Nephron (organoid): ENCODE data around the gene RNF220.

Experiments
- H3K27ac Mint-ChIP-seq, 3 experiments: 2 replicates each; pipeline ENCODE4 v1.8.0; 2020; ENCODE audit warnings: mixed read lengths in 3 of 3, mild to moderate bottlenecking in 2 of 3, moderate library complexity in 1 of 3
- H3K27me3 Mint-ChIP-seq: 2 replicates; pipeline ENCODE4 v1.8.0; 2021; ENCODE audit warnings: low read depth, mild to moderate bottlenecking, moderate library complexity, mixed read lengths
- H3K36me3 Mint-ChIP-seq: 2 replicates; pipeline ENCODE4 v1.8.0; 2020; ENCODE audit warnings: low read depth, mixed read lengths
- H3K4me1 Mint-ChIP-seq: 2 replicates; pipeline ENCODE4 v1.8.0; 2020; ENCODE audit warnings: mixed read lengths
- H3K4me3 Mint-ChIP-seq, 3 experiments: 2 replicates each; pipeline ENCODE4 v1.8.0; 2020; ENCODE audit warnings: mild to moderate bottlenecking in 3 of 3, mixed read lengths in 3 of 3, moderate library complexity in 2 of 3
- H3K9me3 Mint-ChIP-seq: 2 replicates; pipeline ENCODE4 v1.8.0; 2020; ENCODE audit warnings: mixed read lengths
- TF ChIP-seq, protein P1 (sequence below), 3 experiments: fragments of 200-600 bp; sonication (generic); IDR thresholded peaks; one replicate each; pipeline ENCODE4 v1.5.0; 2021; ENCODE audit warnings: antibody characterized with exemption in 3 of 3; ENCODE audit not compliant: unreplicated experiment in 3 of 3

Gene RNF220

GRCh38 chr1:44581205-44581604 is 176.2 kb downstream of the RNF220 start:
- TF ChIP-seq, protein P1, sequence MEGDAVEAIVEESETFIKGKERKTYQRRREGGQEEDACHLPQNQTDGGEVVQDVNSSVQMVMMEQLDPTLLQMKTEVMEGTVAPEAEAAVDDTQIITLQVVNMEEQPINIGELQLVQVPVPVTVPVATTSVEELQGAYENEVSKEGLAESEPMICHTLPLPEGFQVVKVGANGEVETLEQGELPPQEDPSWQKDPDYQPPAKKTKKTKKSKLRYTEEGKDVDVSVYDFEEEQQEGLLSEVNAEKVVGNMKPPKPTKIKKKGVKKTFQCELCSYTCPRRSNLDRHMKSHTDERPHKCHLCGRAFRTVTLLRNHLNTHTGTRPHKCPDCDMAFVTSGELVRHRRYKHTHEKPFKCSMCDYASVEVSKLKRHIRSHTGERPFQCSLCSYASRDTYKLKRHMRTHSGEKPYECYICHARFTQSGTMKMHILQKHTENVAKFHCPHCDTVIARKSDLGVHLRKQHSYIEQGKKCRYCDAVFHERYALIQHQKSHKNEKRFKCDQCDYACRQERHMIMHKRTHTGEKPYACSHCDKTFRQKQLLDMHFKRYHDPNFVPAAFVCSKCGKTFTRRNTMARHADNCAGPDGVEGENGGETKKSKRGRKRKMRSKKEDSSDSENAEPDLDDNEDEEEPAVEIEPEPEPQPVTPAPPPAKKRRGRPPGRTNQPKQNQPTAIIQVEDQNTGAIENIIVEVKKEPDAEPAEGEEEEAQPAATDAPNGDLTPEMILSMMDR (IDR thresholded peaks at IDR 0.05; ENCODE audit: unreplicated experiment in 3 of 3): no peak
- H3K4me1 Mint-ChIP-seq: no peaks in the 10 kb centered on the region
- H3K9me3 Mint-ChIP-seq: no peaks in the 10 kb centered on the region

DNA sequence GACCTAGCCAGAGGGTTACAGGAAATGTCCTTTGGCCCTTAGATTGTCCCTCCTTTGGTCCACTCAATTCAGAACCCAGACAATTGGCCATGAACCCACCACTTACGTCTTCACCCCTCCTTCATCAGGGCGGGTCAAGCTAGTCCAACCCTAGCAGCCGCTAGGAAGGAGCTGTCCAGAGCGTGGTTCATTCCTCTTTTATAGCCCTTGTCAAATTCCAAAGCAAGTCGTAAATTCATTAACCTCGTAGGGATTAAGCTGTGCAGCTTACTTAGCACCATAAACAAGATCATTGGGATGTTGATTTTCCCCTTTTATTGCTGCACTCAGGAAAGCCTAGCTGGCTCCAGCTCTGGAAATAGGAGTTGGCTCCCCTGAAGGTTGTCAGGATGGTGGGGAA is 179.1 kb downstream of the RNF220 start:
- Mint-ChIP-seq H3K4me3 (no peak overlapping the region), H3K9me3 (no peaks in the 10 kb centered on the region), H3K27ac (no peak overlapping the region), H3K27me3 (peaks cover 17% of the 10 kb centered on the region), H3K36me3 (no peaks in the 10 kb centered on the region), H3K4me1 (no peaks in the 10 kb centered on the region)
- TF ChIP-seq, protein P1 (IDR thresholded peaks at IDR 0.05; ENCODE audit: unreplicated experiment in 3 of 3): no peak

More at GRCh38 chr1:44581205-44581604, 176.2 kb downstream of the RNF220 start:
- Mint-ChIP-seq H3K4me3 (no peak overlapping the region), H3K27ac (no peak overlapping the region), H3K36me3 (no peaks in the 10 kb centered on the region), H3K27me3 (peaks cover 9% of the 10 kb centered on the region)

DNA sequence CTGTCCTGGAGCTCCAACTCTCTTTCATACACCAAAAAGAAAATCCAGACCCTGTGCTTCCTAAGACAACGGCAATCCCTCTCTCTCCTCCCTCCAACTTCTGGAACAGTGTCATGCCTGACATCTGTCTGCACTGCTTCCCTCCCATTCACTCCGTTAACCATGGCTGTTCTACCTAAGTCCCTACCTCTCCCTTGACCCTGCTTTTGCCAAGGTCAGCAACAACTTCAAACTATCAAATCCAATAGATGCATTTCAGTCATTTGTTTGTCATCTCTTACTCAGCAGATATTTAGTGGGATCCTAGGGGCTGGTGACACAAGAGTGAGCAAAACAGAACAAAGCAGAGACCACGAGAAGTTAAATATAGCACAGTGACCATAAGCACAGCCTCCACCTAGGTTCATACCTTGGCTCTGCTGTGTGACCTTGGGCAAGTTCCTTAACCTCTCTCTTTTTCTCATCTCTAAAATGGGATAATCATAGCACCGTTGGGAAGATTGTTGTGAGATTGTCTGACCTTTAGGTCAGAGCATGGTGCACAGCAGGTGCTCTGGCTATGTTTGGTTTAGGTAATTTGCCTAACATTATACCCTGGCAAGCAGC is 180.4 kb downstream of the RNF220 start:
- H3K36me3 Mint-ChIP-seq: no peaks in the 10 kb centered on the region
- no peak overlapping the region for H3K27ac Mint-ChIP-seq
- no peaks in the 10 kb centered on the region for H3K4me1 Mint-ChIP-seq
- no peaks in the 10 kb centered on the region for H3K9me3 Mint-ChIP-seq
- no peak overlapping the region for H3K4me3 Mint-ChIP-seq
- TF ChIP-seq, protein P1 (IDR thresholded peaks at IDR 0.05; ENCODE audit: unreplicated experiment in 3 of 3): no peak
- peaks cover 27% of the 10 kb centered on the region for H3K27me3 Mint-ChIP-seq

DNA sequence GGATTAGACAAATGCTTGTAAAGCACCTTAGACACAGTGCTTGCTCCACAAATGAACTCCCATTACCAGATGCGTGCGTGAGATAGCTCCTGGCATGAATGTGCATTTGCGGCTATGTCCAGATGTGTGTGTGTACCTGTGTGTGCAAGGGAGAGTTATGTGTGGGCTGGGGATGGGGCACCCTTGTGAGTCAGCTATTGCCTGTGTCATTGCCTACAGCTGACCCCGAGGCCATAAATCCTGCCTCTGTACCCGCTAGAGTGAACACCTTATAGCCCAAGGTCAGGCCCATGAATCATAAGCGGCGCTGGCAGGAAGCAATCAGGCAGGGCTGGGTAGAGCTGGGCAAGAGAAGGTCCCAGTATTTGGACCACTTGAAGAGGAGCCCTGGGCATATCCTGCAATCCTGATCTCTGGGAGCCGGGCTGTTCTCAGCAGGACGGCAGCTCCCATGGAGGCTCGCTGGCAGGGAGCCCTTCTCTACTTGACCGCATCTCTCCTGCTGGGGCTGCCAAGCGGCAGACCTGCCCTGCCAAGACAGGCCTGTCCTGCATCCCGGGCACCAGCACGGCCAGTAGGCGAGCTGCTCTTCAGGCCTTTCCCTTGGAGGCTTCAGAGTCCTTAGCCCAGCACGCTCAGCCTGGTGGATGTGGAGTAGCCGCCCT is 182.9 kb downstream of the RNF220 start:
- TF ChIP-seq, protein P1 (IDR thresholded peaks at IDR 0.05; ENCODE audit: unreplicated experiment in 3 of 3): no peak
- H3K36me3 Mint-ChIP-seq: no peaks in the 10 kb centered on the region
- H3K4me3 Mint-ChIP-seq: no peak overlapping the region
- H3K9me3 Mint-ChIP-seq: no peaks in the 10 kb centered on the region
- H3K4me1 Mint-ChIP-seq: no peaks in the 10 kb centered on the region
- H3K27ac Mint-ChIP-seq: no peak overlapping the region
- H3K27me3 Mint-ChIP-seq: peaks cover 43% of the 10 kb centered on the region

- Mint-ChIP-seq H3K9me3 (no peaks in the 10 kb centered on the region), H3K27ac (no peak overlapping the region), H3K4me1 (no peaks in the 10 kb centered on the region), H3K27me3 (peaks cover 46% of the 10 kb centered on the region), H3K4me3 (no peak overlapping the region), H3K36me3 (no peaks in the 10 kb centered on the region)
- TF ChIP-seq, protein P1 (IDR thresholded peaks at IDR 0.05; ENCODE audit: unreplicated experiment in 3 of 3): no peak
Measured at GRCh38 chr1:44588551-44589210, 183.6 kb downstream of the RNF220 start.
